Measurements from ENCODE around the gene RAMACL.
A peak's percentile ranks its signal among the peaks of the same experiment; 100 is the strongest.

Gene RAMACL

GRCh38 chr6:166617359-166617758 lies 30.9 kb upstream of the RAMACL start:
- DNase-seq (ENCODE audit: low spot score) = no peak

- DNase-seq (ENCODE audit: low spot score) = no peak
Measured at GRCh38 chr6:166616261-166617238, 30.1 kb upstream of the RAMACL start.

- peak; percentile 30 for DNase-seq (ENCODE audit: low spot score)
Measured at GRCh38 chr6:166615059-166615770, 28.7 kb upstream of the RAMACL start.

- DNase-seq (ENCODE audit: low spot score) = no peak
Measured at GRCh38 chr6:166614589-166614988, 28.1 kb upstream of the RAMACL start.

GRCh38 chr6:166614171-166614583 lies 27.7 kb upstream of the RAMACL start:
- DNase-seq (ENCODE audit: low spot score) = no peak

GRCh38 chr6:166613027-166613426 lies 26.5 kb upstream of the RAMACL start:
- no peak for DNase-seq (ENCODE audit: low spot score)

- DNase-seq (ENCODE audit: low spot score) = no peak
Measured at GRCh38 chr6:166612471-166612881, 26.0 kb upstream of the RAMACL start.

- no peak for DNase-seq (ENCODE audit: low spot score)
Measured at GRCh38 chr6:166611631-166612030, 25.2 kb upstream of the RAMACL start.

GRCh38 chr6:166610069-166610468 lies 23.6 kb upstream of the RAMACL start:
- no peak for DNase-seq (ENCODE audit: low spot score)

- no peak for DNase-seq (ENCODE audit: low spot score)
Measured at GRCh38 chr6:166608774-166609173, 22.3 kb upstream of the RAMACL start.

GRCh38 chr6:166605752-166606151 lies 19.3 kb upstream of the RAMACL start:
- DNase-seq (ENCODE audit: low spot score) = no peak

- DNase-seq (ENCODE audit: low spot score) = no peak
Measured at GRCh38 chr6:166604911-166605310, 18.4 kb upstream of the RAMACL start.

GRCh38 chr6:166604328-166604727 lies 17.9 kb upstream of the RAMACL start:
- no peak for DNase-seq (ENCODE audit: low spot score)

- no peak for DNase-seq (ENCODE audit: low spot score)
Measured at GRCh38 chr6:166603043-166603690, 16.7 kb upstream of the RAMACL start.

- DNase-seq (ENCODE audit: low spot score) = no peak
Measured at GRCh38 chr6:166601956-166602355, 15.5 kb upstream of the RAMACL start.

- DNase-seq (ENCODE audit: low spot score) = no peak
Measured at GRCh38 chr6:166600931-166601330, 14.5 kb upstream of the RAMACL start.

GRCh38 chr6:166599205-166599604 lies 12.7 kb upstream of the RAMACL start:
- no peak for DNase-seq (ENCODE audit: low spot score)

- DNase-seq (ENCODE audit: low spot score) = peak; percentile 50
Measured at GRCh38 chr6:166598441-166599138, 12.1 kb upstream of the RAMACL start.

GRCh38 chr6:166597711-166598440 lies 11.4 kb upstream of the RAMACL start:
- DNase-seq (ENCODE audit: low spot score) = no peak

GRCh38 chr6:166596776-166597507 lies 10.5 kb upstream of the RAMACL start:
- DNase-seq (ENCODE audit: low spot score) = no peak

GRCh38 chr6:166595949-166596348 lies 9.5 kb upstream of the RAMACL start:
- DNase-seq (ENCODE audit: low spot score) = peak; percentile 11

Data from kidney tubule cell (primary cell).